Measurements from ENCODE around the gene DNAH8.

GRCh38 chr6:38722727-38723334 lies 7.7 kb downstream of the DNAH8 start:
- TF ChIP-seq CTCF (IDR thresholded peaks at IDR 0.05) (no peak), USF1 (IDR thresholded peaks at IDR 0.05; ENCODE audit: borderline replicate concordance, low read depth) (no peak)
